Prostate gland (tissue), 2 donors: ENCODE results near the gene CHRNA1.

ENCODE experiments used
- CTCF ChIP-seq, 4 experiments: fragments of 200-600 bp in 2 of 4; fragments of 450-650 bp in 2 of 4; sonication (generic) in 2 of 4; IDR thresholded peaks; 1 replicate in 3 of 4; 2 replicates in 1 of 4; pipeline ENCODE4 v1.5.1; 2016 to 2019; ENCODE audit warnings: antibody characterized with exemption in 4 of 4, mild to moderate bottlenecking in 2 of 4, moderate library complexity in 2 of 4
- POLR2A ChIP-seq: fragments of 450-650 bp; IDR thresholded peaks from one replicate; pipeline ENCODE4 v1.6.1; 2016; ENCODE audit warnings: antibody characterized with exemption, mild to moderate bottlenecking
- POLR2AphosphoS5 ChIP-seq: sonication (generic); formaldehyde crosslinking; IDR thresholded peaks from one replicate; pipeline ENCODE4 v1.6.1; 2017; ENCODE audit warnings: antibody characterized with exemption

GRCh38 chr2:174807931-174808330, 43.7 kb upstream of the CHRNA1 start:
- no peak for TF ChIP-seq CTCF (IDR thresholded peaks at IDR 0.05)
- no peak for TF ChIP-seq POLR2A
- no peak for TF ChIP-seq POLR2AphosphoS5
